IMR-90 (cell line): ENCODE data around the gene LIN7B. TPM values are rescaled to one million over a fixed set of nuclear protein-coding genes. Genes with fewer than 3 reads are reported as not detected.
A peak's percentile ranks its signal among the peaks of the same experiment; 100 is the strongest.

Experiments used
- ATAC-seq: fragments of 200-7000 bp; cut with Tn5 transposase; 2 replicates; pipeline ENCODE4 v1.9.1; 2020; ENCODE audit warnings: low read depth, mild to moderate bottlenecking, moderate library complexity
- BruUV-seq: library from RNA; stranded (reverse); fragments of 400-500 nt; replicated peaks from 2 replicates; lab custom pipeline; 2021; lab: Mats Ljungman, UMichigan
- CTCF ChIA-PET: fragments of 300-600 bp; formaldehyde crosslinking; extraction: SDS; loops from one replicate; lab custom pipeline; 2021; ENCODE audit warnings: antibody characterized with exemption; lab: Yijun Ruan, JAX
- POLR2A ChIA-PET: fragments of 300-600 bp; sonication (Branson Sonifier 250); formaldehyde crosslinking; loops from one replicate; lab custom pipeline; 2022; ENCODE audit warnings: antibody characterized with exemption; ENCODE audit not compliant: unreplicated experiment; lab: Charles Lee
- DNase-seq: peaks from one replicate; pipeline ENCODE4 v3.0.0; 2013
- H2AFZ ChIP-seq: replicated peaks from 2 replicates; pipeline ENCODE3; 2013; ENCODE audit warnings: low read length, mild to moderate bottlenecking; ENCODE audit not compliant: poor library complexity
- H2AK5ac ChIP-seq: 2 replicates; pipeline ENCODE4 v1.6.1; 2013; ENCODE audit warnings: low read depth, low read length, inconsistent platforms
- H2AK9ac ChIP-seq: replicated peaks from 2 replicates; pipeline ENCODE3; 2013; ENCODE audit warnings: mild to moderate bottlenecking, low read depth, low read length, moderate library complexity; ENCODE audit not compliant: poor library complexity
- H2BK120ac ChIP-seq: 2 replicates; pipeline ENCODE4 v1.6.1; 2013; ENCODE audit warnings: low read depth, low read length, inconsistent platforms
- H2BK15ac ChIP-seq: 3 replicates; pipeline ENCODE4 v1.6.1; 2013; ENCODE audit warnings: low read depth, low read length, inconsistent platforms
- H2BK20ac ChIP-seq: 2 replicates; pipeline ENCODE4 v1.6.1; 2013; ENCODE audit warnings: low read depth, mild to moderate bottlenecking, inconsistent platforms, low read length, moderate library complexity
- H2BK5ac ChIP-seq: 2 replicates; pipeline ENCODE4 v1.6.1; 2013; ENCODE audit warnings: mild to moderate bottlenecking, low read depth, low read length, inconsistent platforms; ENCODE audit not compliant: poor library complexity, severe bottlenecking
- H3K14ac ChIP-seq: replicated peaks from 2 replicates; pipeline ENCODE4 v1.6.1; 2013; ENCODE audit warnings: low read depth, low read length, inconsistent platforms
- H3K18ac ChIP-seq: 2 replicates; pipeline ENCODE4 v1.6.1; 2013; ENCODE audit warnings: low read depth, low read length, control low read depth
- H3K23ac ChIP-seq: 2 replicates; pipeline ENCODE4 v1.6.1; 2013; ENCODE audit warnings: low read depth, low read length, inconsistent platforms
- H3K27ac ChIP-seq: 2 replicates; pipeline ENCODE4 v1.5.1; 2013; ENCODE audit warnings: mild to moderate bottlenecking, control low read depth, low read length; ENCODE audit not compliant: insufficient read depth
- H3K27me3 ChIP-seq: 2 replicates; pipeline ENCODE4 v1.6.1; 2013; ENCODE audit warnings: low read length; ENCODE audit not compliant: control insufficient read depth, insufficient read depth
- H3K36me3 ChIP-seq: 2 replicates; pipeline ENCODE4 v1.6.1; 2013; ENCODE audit warnings: low read length, mixed read lengths; ENCODE audit not compliant: control insufficient read depth, insufficient read depth
- H3K4ac ChIP-seq: 2 replicates; pipeline ENCODE4 v1.6.1; 2013; ENCODE audit warnings: low read depth, low read length, inconsistent platforms
- H3K4me1 ChIP-seq: 2 replicates; pipeline ENCODE4 v1.6.1; 2013; ENCODE audit warnings: low read length, mixed read lengths; ENCODE audit not compliant: control insufficient read depth, insufficient read depth
- H3K4me2 ChIP-seq: 2 replicates; pipeline ENCODE4 v1.6.1; 2013; ENCODE audit warnings: low read depth, mild to moderate bottlenecking, control low read depth, low read length, moderate library complexity
- H3K4me3 ChIP-seq: 2 replicates; pipeline ENCODE4 v1.5.1; 2013; ENCODE audit warnings: low read depth, mild to moderate bottlenecking, control low read depth, low read length, moderate library complexity; ENCODE audit not compliant: insufficient read depth
- H3K56ac ChIP-seq: 2 replicates; pipeline ENCODE4 v1.6.1; 2013; ENCODE audit warnings: low read length, inconsistent platforms; ENCODE audit not compliant: insufficient read depth; ENCODE audit errors: extremely low read depth
- H3K79me1 ChIP-seq, 2 experiments: 2 replicates each; pipeline ENCODE4 v1.6.1; 2013; ENCODE audit warnings: low read length in 2 of 2, inconsistent platforms in 1 of 2, low read depth in 1 of 2
- H3K9ac ChIP-seq: 2 replicates; pipeline ENCODE4 v1.6.1; 2013; ENCODE audit warnings: low read depth, low read length, control low read depth
- H3K9me1 ChIP-seq: 2 replicates; pipeline ENCODE4 v1.6.1; 2013; ENCODE audit warnings: low read length, inconsistent platforms; ENCODE audit not compliant: insufficient read depth
- H3K9me3 ChIP-seq: 2 replicates; pipeline ENCODE4 v1.6.1; 2013; ENCODE audit warnings: low read length; ENCODE audit not compliant: control insufficient read depth, insufficient read depth
- H4K20me1 ChIP-seq: 2 replicates; pipeline ENCODE4 v1.6.1; 2013; ENCODE audit warnings: low read length, inconsistent platforms; ENCODE audit not compliant: insufficient read depth
- H4K5ac ChIP-seq: 2 replicates; pipeline ENCODE4 v1.6.1; 2013; ENCODE audit warnings: mild to moderate bottlenecking, low read depth, low read length, control low read depth
- H4K8ac ChIP-seq, 2 experiments: 2 replicates each; pipeline ENCODE4 v1.6.1; 2013; ENCODE audit warnings: low read depth in 2 of 2, low read length in 2 of 2, control low read depth in 1 of 2, inconsistent platforms in 1 of 2
- H4K91ac ChIP-seq: 2 replicates; pipeline ENCODE4 v1.6.1; 2013; ENCODE audit warnings: low read depth, low read length, inconsistent platforms; ENCODE audit not compliant: insufficient read depth
- CHD1 ChIP-seq: IDR thresholded peaks from 2 replicates; pipeline ENCODE4 v1.6.1; 2012; ENCODE audit warnings: low read depth, low read length, improper control_type of control experiment
- ELK1 ChIP-seq: fragments of 150-350 bp; IDR thresholded peaks from 2 replicates; pipeline ENCODE4 v1.6.1; 2016; ENCODE audit warnings: low read depth, mild to moderate bottlenecking, low read length, moderate library complexity, borderline replicate concordance
- MAFK ChIP-seq: IDR thresholded peaks from 2 replicates; pipeline ENCODE4 v1.6.1; 2012; ENCODE audit warnings: low read depth, low read length, improper control_type of control experiment
- MAZ ChIP-seq: IDR thresholded peaks from 2 replicates; pipeline ENCODE4 v1.6.1; 2012; ENCODE audit warnings: low read depth, mild to moderate bottlenecking, low read length, improper control_type of control experiment, moderate library complexity, borderline replicate concordance
- POLR2A ChIP-seq: IDR thresholded peaks from 2 replicates; pipeline ENCODE4 v1.6.1; 2012; ENCODE audit warnings: mild to moderate bottlenecking, low read depth, low read length
- RAD21 ChIP-seq: IDR thresholded peaks from 2 replicates; pipeline ENCODE4 v1.6.1; 2012; ENCODE audit warnings: low read length, improper control_type of control experiment
- RCOR1 ChIP-seq: IDR thresholded peaks from 2 replicates; pipeline ENCODE4 v1.6.1; 2012; ENCODE audit warnings: mild to moderate bottlenecking, low read length, improper control_type of control experiment; ENCODE audit not compliant: insufficient replicate concordance
- RFX5 ChIP-seq: IDR thresholded peaks from 2 replicates; pipeline ENCODE4 v1.8.0; 2012; ENCODE audit warnings: low read depth, mild to moderate bottlenecking, low read length, moderate library complexity
- SMC3 ChIP-seq: fragments of 150-350 bp; IDR thresholded peaks from 2 replicates; pipeline ENCODE4 v1.6.1; 2016; ENCODE audit warnings: low read depth, mild to moderate bottlenecking, antibody characterized with exemption, low read length, moderate library complexity
- WGBS, 2 experiments: methylation state at CpG; one replicate each; pipeline versions ENCODE4 v1.1.5 to v1.1.7; 2013; ENCODE audit warnings: missing lambda C conversion rate in 2 of 2; ENCODE audit not compliant: insufficient read length in 1 of 2; ENCODE audit errors: extremely low coverage in 2 of 2; 5-methylcytosine and 5-hydroxymethylcytosine counted together
- dilution Hi-C: fragments of 300-500 bp; cut with HindIII; formaldehyde crosslinking; loops from one replicate; pipeline ENCODE4 v1.14.3; 2018; ENCODE audit warnings: low sequenced_read_pairs; ENCODE audit not compliant: unreplicated experiment
- in situ Hi-C: fragments of 300-500 bp; cut with MboI; formaldehyde crosslinking; loops from 3 replicates; pipeline ENCODE4 v1.14.3; 2019; ENCODE audit warnings: low sequenced_read_pairs, inconsistent platforms, mixed read lengths
- intact Hi-C: fragments of 100-400 bp; cut with micrococcal nuclease; formaldehyde crosslinking; loops from 2 replicates; pipeline ENCODE4 v1.10.0; 2022
- polyA plus RNA-seq, 3 experiments: library from polyadenylated mRNA; depleted of rRNA; stranded (reverse); fragments of >200 nt; gene quantifications; 2 replicates each; pipeline ENCODE4 v1.2.3, GENCODE V29; 2012; ENCODE audit warnings: low replicate concordance in 1 of 3
- total RNA-seq: library from RNA; depleted of rRNA; stranded (reverse); fragments of >200 nt; gene quantifications from 2 replicates; pipeline ENCODE4 v1.2.3, GENCODE V29; 2012

LIN7B gene
- total and polyA plus RNA-seq, 2 of the 4 experiments (the other 2 are of a cell fraction), result 3.8 to 8.0 TPM

GRCh38 chr19:49150944-49151243 is 36.7 kb downstream of the LIN7B start:
- Histone ChIP-seq H3K9ac (peak overlapping the region; percentile 53), H3K18ac (no peak overlapping the region), H3K56ac (no peak overlapping the region), H3K23ac (no peak overlapping the region; the same call in 1 of the 2 replicates), H3K36me3 (no peaks in the 10 kb centered on the region), H3K4me2 (peak overlapping the region; percentile 91), H3K9me3 (no peaks in the 10 kb centered on the region), H2BK15ac (no peak overlapping the region), H2BK20ac (no peak overlapping the region), H3K4ac (peak overlapping the region; percentile 69), H4K20me1 (no peaks in the 10 kb centered on the region), H4K5ac (no peak overlapping the region), H2BK5ac (no peak overlapping the region), H4K91ac (no peak overlapping the region), H3K9me1 (no peaks in the 10 kb centered on the region), H3K4me3 (peak overlapping the region; percentile 53), H2AFZ (peak overlapping the region; percentile 98), H2BK120ac (no peak overlapping the region), H3K79me1 (0 out of 4 replicates have a peak, but pooled peaks cover 0 to 7% of the 10 kb centered on the region in 2 experiments), H3K14ac (no peak overlapping the region), H3K4me1 (peaks cover 8% of the 10 kb centered on the region), H4K8ac (peak overlapping the region in 1 of 2 experiments; percentile 70; a peak in 1 of 4 replicates), H2AK5ac (0 out of 2 replicates have a peak overlapping the region, but pooled peaks have one; percentile 24), H3K27me3 (peaks cover 4% of the 10 kb centered on the region; the same call in 1 of the 2 replicates), H3K27ac (no peak overlapping the region; the same call in 1 of the 2 replicates), H2AK9ac (peak overlapping the region; percentile 79)
- TF ChIP-seq RAD21 (no peak), RCOR1 (no peak), MAZ (no peak), SMC3 (no peak), POLR2A (no peak), CHD1 (no peak), ELK1 (no peak), RFX5 (no peak), MAFK (no peak)
- no peak for ATAC-seq
- no peak for DNase-seq
- BruUV-seq, result no TSS peak
- intact Hi-C loops, result no loop called here
- dilution Hi-C loops, result no loop called here
- ChIA-PET POLR2A (no interaction called here), CTCF (no interaction called here)
- WGBS, 2 experiments, result no CpG with 5 or more reads among the region's 16 CpGs
- in situ Hi-C loops, result no loop called here
